ENCODE results near the gene ATG9B.

DNA sequence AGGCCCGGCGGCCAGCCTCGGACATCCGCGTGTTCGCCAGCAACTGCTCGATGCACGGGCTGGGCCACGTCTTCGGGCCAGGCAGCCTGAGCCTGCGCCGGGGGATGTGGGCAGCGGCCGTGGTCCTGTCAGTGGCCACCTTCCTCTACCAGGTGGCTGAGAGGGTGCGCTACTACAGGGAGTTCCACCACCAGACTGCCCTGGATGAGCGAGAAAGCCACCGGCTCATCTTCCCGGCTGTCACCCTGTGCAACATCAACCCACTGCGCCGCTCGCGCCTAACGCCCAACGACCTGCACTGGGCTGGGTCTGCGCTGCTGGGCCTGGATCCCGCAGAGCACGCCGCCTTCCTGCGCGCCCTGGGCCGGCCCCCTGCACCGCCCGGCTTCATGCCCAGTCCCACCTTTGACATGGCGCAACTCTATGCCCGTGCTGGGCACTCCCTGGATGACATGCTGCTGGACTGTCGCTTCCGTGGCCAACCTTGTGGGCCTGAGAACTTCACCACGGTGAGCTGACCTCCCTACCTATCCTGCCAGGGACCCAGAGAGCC, 24.7 kb upstream of the ATG9B start:
- TF ChIP-seq, protein P1, sequence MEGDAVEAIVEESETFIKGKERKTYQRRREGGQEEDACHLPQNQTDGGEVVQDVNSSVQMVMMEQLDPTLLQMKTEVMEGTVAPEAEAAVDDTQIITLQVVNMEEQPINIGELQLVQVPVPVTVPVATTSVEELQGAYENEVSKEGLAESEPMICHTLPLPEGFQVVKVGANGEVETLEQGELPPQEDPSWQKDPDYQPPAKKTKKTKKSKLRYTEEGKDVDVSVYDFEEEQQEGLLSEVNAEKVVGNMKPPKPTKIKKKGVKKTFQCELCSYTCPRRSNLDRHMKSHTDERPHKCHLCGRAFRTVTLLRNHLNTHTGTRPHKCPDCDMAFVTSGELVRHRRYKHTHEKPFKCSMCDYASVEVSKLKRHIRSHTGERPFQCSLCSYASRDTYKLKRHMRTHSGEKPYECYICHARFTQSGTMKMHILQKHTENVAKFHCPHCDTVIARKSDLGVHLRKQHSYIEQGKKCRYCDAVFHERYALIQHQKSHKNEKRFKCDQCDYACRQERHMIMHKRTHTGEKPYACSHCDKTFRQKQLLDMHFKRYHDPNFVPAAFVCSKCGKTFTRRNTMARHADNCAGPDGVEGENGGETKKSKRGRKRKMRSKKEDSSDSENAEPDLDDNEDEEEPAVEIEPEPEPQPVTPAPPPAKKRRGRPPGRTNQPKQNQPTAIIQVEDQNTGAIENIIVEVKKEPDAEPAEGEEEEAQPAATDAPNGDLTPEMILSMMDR (IDR thresholded peaks at IDR 0.05) = no peak
- TF ChIP-seq EZH2 (IDR thresholded peaks at IDR 0.05; ENCODE audit: borderline replicate concordance, insufficient read depth, low read depth, low read length, poor library complexity, severe bottlenecking) = no peak
